Measurements from ENCODE around the gene SLC39A11.

GRCh38 chr17:72884066-72884465 is 208.4 kb downstream of the SLC39A11 start:
- TF ChIP-seq CTCF (IDR thresholded peaks at IDR 0.05; ENCODE audit: poor library complexity, severe bottlenecking) (no peak), TAF1 (IDR thresholded peaks at IDR 0.05; ENCODE audit: low read depth) (no peak), EP300 (conservative IDR thresholded peaks at IDR 0.05; ENCODE audit: poor library complexity, severe bottlenecking) (no peak), SMC3 (conservative IDR thresholded peaks at IDR 0.05; ENCODE audit: poor library complexity) (no peak), REST (IDR thresholded peaks at IDR 0.05; ENCODE audit: borderline replicate concordance) (no peak), EZH2 (IDR thresholded peaks at IDR 0.05; ENCODE audit: borderline replicate concordance, insufficient read depth, low read length, poor library complexity, severe bottlenecking) (no peak), RAD21 (conservative IDR thresholded peaks at IDR 0.05) (no peak)
